Liver (tissue), 9 donors: ENCODE measurements around the gene BHLHE40. TPM values are rescaled to one million over a fixed set of nuclear protein-coding genes. Genes with fewer than 3 reads are reported as not detected.

Experiments used
- DNase-seq: peaks from one replicate; pipeline ENCODE4 v3.0.0-alpha.2; 2017; ENCODE audit warnings: low spot score
- H3K27ac ChIP-seq, 2 donors: one replicate each; pipeline ENCODE4 v1.7.0; 2013; ENCODE audit warnings: inconsistent platforms in 2 of 2, low read length in 2 of 2, control low read depth in 1 of 2, low read depth in 1 of 2, mild to moderate bottlenecking in 1 of 2
- H3K27me3 ChIP-seq, 4 donors: one replicate each; pipeline versions ENCODE4 v1.6.1 to v1.7.0; 2013; ENCODE audit warnings: low read length in 3 of 4, inconsistent platforms in 1 of 4, mild to moderate bottlenecking in 1 of 4, moderate library complexity in 1 of 4; ENCODE audit not compliant: control insufficient read depth in 4 of 4, insufficient read depth in 4 of 4
- H3K36me3 ChIP-seq, 4 donors: one replicate each; pipeline versions ENCODE4 v1.6.1 to v1.7.0; 2013; ENCODE audit warnings: low read length in 3 of 4, mild to moderate bottlenecking in 3 of 4, low read depth in 1 of 4, moderate library complexity in 1 of 4; ENCODE audit not compliant: control insufficient read depth in 4 of 4, insufficient read depth in 3 of 4
- H3K4me1 ChIP-seq, 4 donors: one replicate each; pipeline versions ENCODE4 v1.6.1 to v1.7.0; 2013; ENCODE audit warnings: low read length in 3 of 4, mild to moderate bottlenecking in 3 of 4, moderate library complexity in 1 of 4; ENCODE audit not compliant: control insufficient read depth in 4 of 4, insufficient read depth in 4 of 4
- H3K4me3 ChIP-seq, 3 donors: one replicate each; pipeline versions ENCODE4 v1.6.1 to v1.7.0; 2013; ENCODE audit warnings: low read length in 3 of 3, control low read depth in 1 of 3, low read depth in 1 of 3, mild to moderate bottlenecking in 1 of 3
- H3K9ac ChIP-seq, 2 donors: one replicate each; pipeline ENCODE4 v1.7.0; 2013; ENCODE audit warnings: low read length in 2 of 2, mild to moderate bottlenecking in 2 of 2, moderate library complexity in 2 of 2, control low read depth in 1 of 2, low read depth in 1 of 2
- H3K9me3 ChIP-seq, 4 donors: one replicate each; pipeline versions ENCODE4 v1.6.1 to v1.7.0; 2013; ENCODE audit warnings: low read length in 3 of 4; ENCODE audit not compliant: control insufficient read depth in 4 of 4
- EGR1 ChIP-seq, 2 donors: IDR thresholded peaks; 2 replicates each; pipeline ENCODE4 v1.6.1; 2016 to 2018; ENCODE audit warnings: antibody characterized with exemption in 2 of 2, low read depth in 2 of 2
- FOXA1 ChIP-seq: IDR thresholded peaks from 2 replicates; pipeline ENCODE4 v1.6.1; 2016; ENCODE audit warnings: antibody characterized with exemption
- FOXA2 ChIP-seq: IDR thresholded peaks from 2 replicates; pipeline ENCODE4 v1.6.1; 2016; ENCODE audit warnings: antibody characterized with exemption
- GABPA ChIP-seq, 2 donors: IDR thresholded peaks in 1 of 2; conservative IDR thresholded peaks in 1 of 2; 2 replicates each; pipeline ENCODE4 v1.6.1; 2016; ENCODE audit warnings: antibody characterized with exemption in 2 of 2, mild to moderate bottlenecking in 1 of 2, moderate library complexity in 1 of 2
- HNF4A ChIP-seq, 2 donors: conservative IDR thresholded peaks; 2 replicates each; pipeline ENCODE4 v1.6.1; 2016; ENCODE audit warnings: antibody characterized with exemption in 2 of 2, mild to moderate bottlenecking in 2 of 2
- HNF4G ChIP-seq: IDR thresholded peaks from 2 replicates; pipeline ENCODE4 v1.6.1; 2016; ENCODE audit warnings: antibody characterized with exemption
- JUND ChIP-seq, 2 donors: IDR thresholded peaks; 2 replicates each; pipeline ENCODE4 v1.6.1; 2016; ENCODE audit warnings: antibody characterized with exemption in 2 of 2
- NR2F2 ChIP-seq: IDR thresholded peaks from 2 replicates; pipeline ENCODE4 v1.6.1; 2016; ENCODE audit warnings: antibody characterized with exemption
- RAD21 ChIP-seq, 2 donors: IDR thresholded peaks; 2 replicates each; pipeline ENCODE4 v1.6.1; 2016; ENCODE audit warnings: antibody characterized with exemption in 2 of 2, mild to moderate bottlenecking in 2 of 2
- RXRA ChIP-seq, 2 donors: IDR thresholded peaks; 2 replicates each; pipeline ENCODE4 v1.6.1; 2017 to 2018; ENCODE audit warnings: antibody characterized with exemption in 2 of 2, mild to moderate bottlenecking in 1 of 2
- SP1 ChIP-seq: IDR thresholded peaks from 2 replicates; pipeline ENCODE4 v1.6.1; 2018; ENCODE audit warnings: antibody characterized with exemption, mild to moderate bottlenecking
- TAF1 ChIP-seq: conservative IDR thresholded peaks from 2 replicates; pipeline ENCODE4 v1.6.1; 2016; ENCODE audit warnings: antibody characterized with exemption, mild to moderate bottlenecking
- YY1 ChIP-seq: IDR thresholded peaks from 2 replicates; pipeline ENCODE4 v1.6.1; 2016; ENCODE audit warnings: antibody characterized with exemption, mild to moderate bottlenecking
- WGBS: extraction: QIAGEN DNeasy Blood & Tissue Kit; methylation state at CpG from one replicate; pipeline ENCODE4 v1.1.7; 2013; 5-methylcytosine and 5-hydroxymethylcytosine counted together
- polyA plus RNA-seq, 2 donors: library from polyadenylated mRNA; stranded (reverse) in 1 of 2; unstranded in 1 of 2; fragments of 200-250 nt in 1 of 2; fragments of >200 nt in 1 of 2; fragmentation: Nextera tagmentation in 1 of 2; extraction: Ambion mirVana in 1 of 2; gene quantifications; one replicate each; pipeline versions ENCODE4 v1.2.1 to v1.2.3, GENCODE V29; 2013 to 2015
- total RNA-seq, 2 donors: library from RNA; depleted of rRNA; stranded (reverse); fragments of >200 nt; gene quantifications; one replicate each; pipeline ENCODE4 v1.2.3, GENCODE V29; 2014
- TF ChIP-seq, protein P1 (sequence below): IDR thresholded peaks from 2 replicates; pipeline ENCODE4 v1.6.1; 2016; ENCODE audit warnings: antibody characterized with exemption, mild to moderate bottlenecking
- TF ChIP-seq, protein P2 (sequence below): IDR thresholded peaks from 2 replicates; pipeline ENCODE4 v1.6.1; 2016; ENCODE audit warnings: antibody characterized with exemption
- TF ChIP-seq, protein P3 (sequence below): IDR thresholded peaks from 2 replicates; pipeline ENCODE4 v1.6.1; 2016; ENCODE audit warnings: antibody characterized with exemption
- TF ChIP-seq, protein P4 (sequence below): IDR thresholded peaks from 2 replicates; pipeline ENCODE4 v1.6.1; 2016; ENCODE audit warnings: antibody characterized with exemption
- TF ChIP-seq, protein P5 (sequence below): fragments of 150-350 bp; IDR thresholded peaks from 2 replicates; pipeline ENCODE4 v1.5.1; 2017; ENCODE audit warnings: improper control_type of control experiment, low read depth, low read length; ENCODE audit not compliant: missing input control
- donor health status: healthy.
- donor health status: healthy.
- donor health status: healthy.
- donor health status: healthy.
- donor health status: healthy.

BHLHE40 gene
- total and polyA plus RNA-seq, 4 donors: 8.2 to 28.4 (median 18.0) TPM

DNA sequence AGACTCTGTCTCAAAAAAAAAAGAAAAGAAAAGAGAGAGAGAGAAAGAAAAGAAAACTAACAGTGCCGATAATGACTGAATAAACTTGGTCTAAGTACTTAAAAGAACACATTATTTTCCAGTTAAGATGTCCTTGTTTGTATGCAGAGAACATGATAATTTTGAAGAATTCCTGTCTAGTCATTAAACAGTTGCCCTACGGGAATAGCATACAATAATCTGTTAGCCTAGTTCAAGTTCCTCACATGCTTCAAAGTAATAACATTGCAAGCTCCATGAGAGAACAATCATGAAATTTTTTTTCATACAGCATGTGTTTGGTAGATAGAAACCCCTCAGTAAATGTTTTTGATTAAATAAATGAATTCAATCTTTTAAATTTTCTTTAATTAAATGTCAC is 23.1 kb upstream of the BHLHE40 start (continued):
- TF ChIP-seq, protein P1, sequence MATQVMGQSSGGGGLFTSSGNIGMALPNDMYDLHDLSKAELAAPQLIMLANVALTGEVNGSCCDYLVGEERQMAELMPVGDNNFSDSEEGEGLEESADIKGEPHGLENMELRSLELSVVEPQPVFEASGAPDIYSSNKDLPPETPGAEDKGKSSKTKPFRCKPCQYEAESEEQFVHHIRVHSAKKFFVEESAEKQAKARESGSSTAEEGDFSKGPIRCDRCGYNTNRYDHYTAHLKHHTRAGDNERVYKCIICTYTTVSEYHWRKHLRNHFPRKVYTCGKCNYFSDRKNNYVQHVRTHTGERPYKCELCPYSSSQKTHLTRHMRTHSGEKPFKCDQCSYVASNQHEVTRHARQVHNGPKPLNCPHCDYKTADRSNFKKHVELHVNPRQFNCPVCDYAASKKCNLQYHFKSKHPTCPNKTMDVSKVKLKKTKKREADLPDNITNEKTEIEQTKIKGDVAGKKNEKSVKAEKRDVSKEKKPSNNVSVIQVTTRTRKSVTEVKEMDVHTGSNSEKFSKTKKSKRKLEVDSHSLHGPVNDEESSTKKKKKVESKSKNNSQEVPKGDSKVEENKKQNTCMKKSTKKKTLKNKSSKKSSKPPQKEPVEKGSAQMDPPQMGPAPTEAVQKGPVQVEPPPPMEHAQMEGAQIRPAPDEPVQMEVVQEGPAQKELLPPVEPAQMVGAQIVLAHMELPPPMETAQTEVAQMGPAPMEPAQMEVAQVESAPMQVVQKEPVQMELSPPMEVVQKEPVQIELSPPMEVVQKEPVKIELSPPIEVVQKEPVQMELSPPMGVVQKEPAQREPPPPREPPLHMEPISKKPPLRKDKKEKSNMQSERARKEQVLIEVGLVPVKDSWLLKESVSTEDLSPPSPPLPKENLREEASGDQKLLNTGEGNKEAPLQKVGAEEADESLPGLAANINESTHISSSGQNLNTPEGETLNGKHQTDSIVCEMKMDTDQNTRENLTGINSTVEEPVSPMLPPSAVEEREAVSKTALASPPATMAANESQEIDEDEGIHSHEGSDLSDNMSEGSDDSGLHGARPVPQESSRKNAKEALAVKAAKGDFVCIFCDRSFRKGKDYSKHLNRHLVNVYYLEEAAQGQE: no peak
- TF ChIP-seq GABPA (IDR thresholded peaks at IDR 0.05 in 1 of 2, conservative IDR thresholded peaks at IDR 0.05 in 1 of 2) (no peak), RAD21 (IDR thresholded peaks at IDR 0.05) (no peak), RXRA (IDR thresholded peaks at IDR 0.05) (no peak), HNF4A (conservative IDR thresholded peaks at IDR 0.05) (no peak), NR2F2 (no peak), FOXA1 (no peak), FOXA2 (no peak), TAF1 (no peak)
- TF ChIP-seq, protein P2, sequence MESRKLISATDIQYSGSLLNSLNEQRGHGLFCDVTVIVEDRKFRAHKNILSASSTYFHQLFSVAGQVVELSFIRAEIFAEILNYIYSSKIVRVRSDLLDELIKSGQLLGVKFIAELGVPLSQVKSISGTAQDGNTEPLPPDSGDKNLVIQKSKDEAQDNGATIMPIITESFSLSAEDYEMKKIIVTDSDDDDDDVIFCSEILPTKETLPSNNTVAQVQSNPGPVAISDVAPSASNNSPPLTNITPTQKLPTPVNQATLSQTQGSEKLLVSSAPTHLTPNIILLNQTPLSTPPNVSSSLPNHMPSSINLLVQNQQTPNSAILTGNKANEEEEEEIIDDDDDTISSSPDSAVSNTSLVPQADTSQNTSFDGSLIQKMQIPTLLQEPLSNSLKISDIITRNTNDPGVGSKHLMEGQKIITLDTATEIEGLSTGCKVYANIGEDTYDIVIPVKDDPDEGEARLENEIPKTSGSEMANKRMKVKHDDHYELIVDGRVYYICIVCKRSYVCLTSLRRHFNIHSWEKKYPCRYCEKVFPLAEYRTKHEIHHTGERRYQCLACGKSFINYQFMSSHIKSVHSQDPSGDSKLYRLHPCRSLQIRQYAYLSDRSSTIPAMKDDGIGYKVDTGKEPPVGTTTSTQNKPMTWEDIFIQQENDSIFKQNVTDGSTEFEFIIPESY: no peak

DNA sequence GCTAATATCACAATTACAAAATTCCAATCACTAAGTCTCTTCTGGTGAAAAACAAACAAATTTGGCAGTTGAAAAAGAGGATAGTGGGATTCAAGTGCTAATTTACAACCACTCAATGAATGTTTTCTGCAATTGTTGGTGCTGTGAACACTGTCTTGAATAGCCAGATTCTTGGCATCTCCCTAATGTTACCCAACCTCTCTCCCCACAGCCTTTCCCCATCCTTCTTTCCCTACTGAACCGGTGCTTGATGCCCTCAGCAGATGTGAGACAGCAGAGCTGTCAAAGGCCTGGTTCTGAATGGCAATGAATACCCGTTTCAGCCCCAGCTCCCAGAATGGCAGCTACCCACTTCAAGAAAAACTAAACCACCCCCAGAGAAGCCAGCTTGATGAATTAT is 22.5 kb upstream of the BHLHE40 start:
- Histone ChIP-seq H3K27ac (no peak overlapping the region), H3K36me3 (no peaks in the 10 kb centered on the region), H3K27me3 (no peaks in the 10 kb centered on the region), H3K4me3 (no peak overlapping the region), H3K4me1 (no peaks in the 10 kb centered on the region), H3K9ac (no peak overlapping the region), H3K9me3 (peaks cover 0 to 4% (median 1%) of the 10 kb centered on the region in 4 donors)
- no peak for DNase-seq
- TF ChIP-seq TAF1 (no peak), JUND (IDR thresholded peaks at IDR 0.05) (no peak), YY1 (no peak), HNF4A (conservative IDR thresholded peaks at IDR 0.05) (no peak), GABPA (IDR thresholded peaks at IDR 0.05 in 1 of 2, conservative IDR thresholded peaks at IDR 0.05 in 1 of 2) (no peak), FOXA1 (no peak), SP1 (no peak), NR2F2 (no peak), EGR1 (IDR thresholded peaks at IDR 0.05; ENCODE audit: low read depth in 2 of 2) (no peak), FOXA2 (no peak), RAD21 (IDR thresholded peaks at IDR 0.05) (no peak), RXRA (IDR thresholded peaks at IDR 0.05) (no peak), HNF4G (no peak)
- TF ChIP-seq, protein P1: no peak
- TF ChIP-seq, protein P3, sequence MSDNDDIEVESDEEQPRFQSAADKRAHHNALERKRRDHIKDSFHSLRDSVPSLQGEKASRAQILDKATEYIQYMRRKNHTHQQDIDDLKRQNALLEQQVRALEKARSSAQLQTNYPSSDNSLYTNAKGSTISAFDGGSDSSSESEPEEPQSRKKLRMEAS: no peak
- TF ChIP-seq, protein P4, sequence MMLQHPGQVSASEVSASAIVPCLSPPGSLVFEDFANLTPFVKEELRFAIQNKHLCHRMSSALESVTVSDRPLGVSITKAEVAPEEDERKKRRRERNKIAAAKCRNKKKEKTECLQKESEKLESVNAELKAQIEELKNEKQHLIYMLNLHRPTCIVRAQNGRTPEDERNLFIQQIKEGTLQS: no peak
- TF ChIP-seq, protein P2: no peak
- TF ChIP-seq, protein P5, sequence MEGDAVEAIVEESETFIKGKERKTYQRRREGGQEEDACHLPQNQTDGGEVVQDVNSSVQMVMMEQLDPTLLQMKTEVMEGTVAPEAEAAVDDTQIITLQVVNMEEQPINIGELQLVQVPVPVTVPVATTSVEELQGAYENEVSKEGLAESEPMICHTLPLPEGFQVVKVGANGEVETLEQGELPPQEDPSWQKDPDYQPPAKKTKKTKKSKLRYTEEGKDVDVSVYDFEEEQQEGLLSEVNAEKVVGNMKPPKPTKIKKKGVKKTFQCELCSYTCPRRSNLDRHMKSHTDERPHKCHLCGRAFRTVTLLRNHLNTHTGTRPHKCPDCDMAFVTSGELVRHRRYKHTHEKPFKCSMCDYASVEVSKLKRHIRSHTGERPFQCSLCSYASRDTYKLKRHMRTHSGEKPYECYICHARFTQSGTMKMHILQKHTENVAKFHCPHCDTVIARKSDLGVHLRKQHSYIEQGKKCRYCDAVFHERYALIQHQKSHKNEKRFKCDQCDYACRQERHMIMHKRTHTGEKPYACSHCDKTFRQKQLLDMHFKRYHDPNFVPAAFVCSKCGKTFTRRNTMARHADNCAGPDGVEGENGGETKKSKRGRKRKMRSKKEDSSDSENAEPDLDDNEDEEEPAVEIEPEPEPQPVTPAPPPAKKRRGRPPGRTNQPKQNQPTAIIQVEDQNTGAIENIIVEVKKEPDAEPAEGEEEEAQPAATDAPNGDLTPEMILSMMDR: no peak
- 96% methylated on average over 2 of the region's 2 CpGs for WGBS
